Measurements from ENCODE around the gene FIGNL1.

The FIGNL1 gene

GRCh38 chr7:50486512-50486911 lies 36.4 kb upstream of the FIGNL1 start:
- DNase-seq (ENCODE audit: insufficient read length), result no peak

GRCh38 chr7:50481867-50482266 lies 31.7 kb upstream of the FIGNL1 start:
- TF ChIP-seq TAF1 (IDR thresholded peaks at IDR 0.05; ENCODE audit: borderline replicate concordance, low read depth, low read length), result no peak
- no peak for TF ChIP-seq POLR2AphosphoS5 (IDR thresholded peaks at IDR 0.05; ENCODE audit: low read depth, low read length)
- no peak for TF ChIP-seq POLR2A (IDR thresholded peaks at IDR 0.05; ENCODE audit: low read depth, low read length)
- DNase-seq (ENCODE audit: insufficient read length) (no peak), FAIRE-seq (no peak)

More at GRCh38 chr7:50486512-50486911, 36.4 kb upstream of the FIGNL1 start:
- TF ChIP-seq POLR2A (IDR thresholded peaks at IDR 0.05; ENCODE audit: low read depth, low read length), result no peak
- no peak for TF ChIP-seq POLR2AphosphoS5 (IDR thresholded peaks at IDR 0.05; ENCODE audit: low read depth, low read length)
- TF ChIP-seq TAF1 (IDR thresholded peaks at IDR 0.05; ENCODE audit: borderline replicate concordance, low read depth, low read length), result no peak
- no peak for FAIRE-seq

- TF ChIP-seq TAF1 (IDR thresholded peaks at IDR 0.05; ENCODE audit: borderline replicate concordance, low read depth, low read length), result no peak
- TF ChIP-seq POLR2AphosphoS5 (IDR thresholded peaks at IDR 0.05; ENCODE audit: low read depth, low read length), result no peak
- no peak for TF ChIP-seq POLR2A (IDR thresholded peaks at IDR 0.05; ENCODE audit: low read depth, low read length)
- no peak for FAIRE-seq
- DNase-seq (ENCODE audit: insufficient read length), result no peak
These were observed 30.6 kb upstream of the FIGNL1 start for GRCh38 chr7:50480797-50481196.

DNA sequence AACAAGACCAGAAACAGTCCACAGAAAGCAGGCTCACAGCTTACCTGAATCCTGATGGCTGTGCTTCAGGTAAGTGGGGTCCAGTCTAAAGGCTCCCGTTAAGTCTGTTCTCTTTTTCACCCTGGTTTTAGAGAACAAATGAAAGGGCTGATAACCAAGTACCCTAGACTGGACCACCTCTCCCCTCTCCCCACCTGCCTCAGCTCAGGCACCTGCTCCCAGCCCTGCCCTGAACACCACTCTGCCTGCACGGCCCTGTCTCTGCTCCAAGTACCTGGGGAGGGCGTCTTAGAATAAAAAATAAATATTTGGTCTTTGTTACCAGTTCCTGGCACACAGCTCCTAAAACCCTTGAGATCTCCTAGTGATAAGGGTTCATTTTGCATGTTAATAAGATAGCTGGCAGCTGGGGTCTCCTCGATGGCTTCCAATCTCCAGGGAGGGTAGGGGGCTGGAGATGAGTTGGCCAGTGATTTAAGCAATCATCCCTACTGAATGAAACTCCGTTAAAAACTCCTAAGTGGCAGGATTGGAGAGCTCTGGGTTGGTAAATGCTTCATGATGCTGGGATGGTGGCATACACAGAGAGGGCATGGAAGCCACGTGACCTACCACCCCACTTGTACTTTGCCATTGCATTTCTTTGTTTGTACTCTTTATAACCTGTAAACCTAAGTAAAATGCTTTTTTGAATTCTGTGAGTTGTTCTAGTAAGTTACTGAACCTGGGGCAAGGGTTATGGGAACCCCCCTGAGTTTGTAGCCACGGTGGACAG lies 29.8 kb upstream of the FIGNL1 start:
- DNase-seq (ENCODE audit: insufficient read length) (no peak), FAIRE-seq (no peak)
- TF ChIP-seq POLR2A (IDR thresholded peaks at IDR 0.05; ENCODE audit: low read depth, low read length), result no peak
- TF ChIP-seq POLR2AphosphoS5 (IDR thresholded peaks at IDR 0.05; ENCODE audit: low read depth, low read length), result no peak
- no peak for TF ChIP-seq TAF1 (IDR thresholded peaks at IDR 0.05; ENCODE audit: borderline replicate concordance, low read depth, low read length)

DNA sequence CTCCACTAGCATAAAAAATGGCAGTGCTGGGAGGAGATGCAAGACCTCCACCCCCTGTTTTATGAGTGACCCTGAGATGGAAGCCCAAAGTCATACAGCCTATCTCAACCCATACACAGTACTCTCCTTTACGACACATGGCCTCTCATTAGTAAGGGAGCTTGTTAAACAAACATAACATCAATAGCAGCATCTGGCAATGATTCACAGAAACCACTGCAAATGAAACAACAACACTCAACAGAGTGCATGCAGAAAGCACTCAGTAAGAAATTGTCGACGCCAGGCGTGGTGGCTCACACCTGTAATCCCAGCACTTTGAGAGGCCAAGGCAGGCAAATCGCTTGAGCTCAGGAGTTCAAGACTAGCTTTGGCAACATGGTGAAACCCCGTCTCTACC lies 27.5 kb upstream of the FIGNL1 start:
- DNase-seq (ENCODE audit: insufficient read length) (no peak), FAIRE-seq (no peak)
- TF ChIP-seq POLR2AphosphoS5 (IDR thresholded peaks at IDR 0.05; ENCODE audit: low read depth, low read length) (no peak), POLR2A (IDR thresholded peaks at IDR 0.05; ENCODE audit: low read depth, low read length) (no peak), TAF1 (IDR thresholded peaks at IDR 0.05; ENCODE audit: borderline replicate concordance, low read depth, low read length) (no peak)

GRCh38 chr7:50476953-50477625 lies 26.9 kb upstream of the FIGNL1 start:
- TF ChIP-seq TAF1 (IDR thresholded peaks at IDR 0.05; ENCODE audit: borderline replicate concordance, low read depth, low read length), result no peak
- no peak for TF ChIP-seq POLR2A (IDR thresholded peaks at IDR 0.05; ENCODE audit: low read depth, low read length)
- TF ChIP-seq POLR2AphosphoS5 (IDR thresholded peaks at IDR 0.05; ENCODE audit: low read depth, low read length), result no peak
- FAIRE-seq, result no peak
- no peak for DNase-seq (ENCODE audit: insufficient read length)

GRCh38 chr7:50475340-50475739 lies 25.2 kb upstream of the FIGNL1 start:
- no peak for TF ChIP-seq TAF1 (IDR thresholded peaks at IDR 0.05; ENCODE audit: borderline replicate concordance, low read depth, low read length)
- TF ChIP-seq POLR2A (IDR thresholded peaks at IDR 0.05; ENCODE audit: low read depth, low read length), result no peak
- TF ChIP-seq POLR2AphosphoS5 (IDR thresholded peaks at IDR 0.05; ENCODE audit: low read depth, low read length), result no peak
- FAIRE-seq (no peak), DNase-seq (ENCODE audit: insufficient read length) (no peak)

GRCh38 chr7:50474382-50475160 lies 24.4 kb upstream of the FIGNL1 start:
- TF ChIP-seq POLR2AphosphoS5 (IDR thresholded peaks at IDR 0.05; ENCODE audit: low read depth, low read length) (no peak), POLR2A (IDR thresholded peaks at IDR 0.05; ENCODE audit: low read depth, low read length) (no peak), TAF1 (IDR thresholded peaks at IDR 0.05; ENCODE audit: borderline replicate concordance, low read depth, low read length) (no peak)
- DNase-seq (ENCODE audit: insufficient read length), result no peak
- no peak for FAIRE-seq

DNA sequence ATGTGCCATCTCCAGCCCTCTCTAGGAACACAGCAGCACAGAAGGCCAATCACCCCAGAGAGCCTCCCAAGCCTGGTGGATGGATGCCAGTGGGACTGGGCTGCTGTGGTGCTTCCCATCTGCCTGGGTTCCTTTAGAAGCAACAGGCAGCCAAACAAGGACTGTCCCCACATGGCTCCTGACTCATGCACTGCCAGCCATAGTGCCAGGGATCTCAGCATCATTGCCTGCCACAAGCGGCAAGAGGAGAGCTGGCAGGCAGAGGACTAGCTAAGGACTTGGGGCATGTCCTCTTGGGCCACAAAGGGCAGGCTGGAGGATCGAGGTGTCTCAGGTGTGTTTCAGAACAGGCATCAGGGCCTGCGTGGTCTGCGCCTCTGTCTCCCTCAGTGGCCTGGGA lies 23.4 kb upstream of the FIGNL1 start:
- no peak for FAIRE-seq
- TF ChIP-seq POLR2AphosphoS5 (IDR thresholded peaks at IDR 0.05; ENCODE audit: low read depth, low read length), result no peak
- TF ChIP-seq POLR2A (IDR thresholded peaks at IDR 0.05; ENCODE audit: low read depth, low read length), result no peak
- no peak for TF ChIP-seq TAF1 (IDR thresholded peaks at IDR 0.05; ENCODE audit: borderline replicate concordance, low read depth, low read length)
- DNase-seq (ENCODE audit: insufficient read length), result no peak

DNA sequence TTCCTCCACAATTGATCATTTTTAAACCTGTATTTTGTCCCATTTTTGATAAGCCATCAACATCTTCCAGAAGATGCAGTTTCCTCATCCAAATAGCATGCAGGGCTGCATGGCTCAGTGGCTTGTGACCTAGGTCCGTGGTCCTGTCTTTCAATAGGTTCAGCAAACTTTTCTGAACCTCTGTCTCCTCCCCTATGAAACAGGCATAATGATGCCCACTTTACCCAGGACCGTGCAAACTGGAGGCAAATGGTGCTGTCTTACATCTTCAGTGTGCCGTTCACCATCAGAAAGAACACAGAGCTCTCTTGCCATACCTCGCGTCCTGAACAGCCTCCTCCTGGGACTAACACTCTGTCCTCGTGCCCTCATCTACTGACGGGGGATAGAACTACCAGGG lies 22.3 kb upstream of the FIGNL1 start:
- no peak for DNase-seq (ENCODE audit: insufficient read length)

DNA sequence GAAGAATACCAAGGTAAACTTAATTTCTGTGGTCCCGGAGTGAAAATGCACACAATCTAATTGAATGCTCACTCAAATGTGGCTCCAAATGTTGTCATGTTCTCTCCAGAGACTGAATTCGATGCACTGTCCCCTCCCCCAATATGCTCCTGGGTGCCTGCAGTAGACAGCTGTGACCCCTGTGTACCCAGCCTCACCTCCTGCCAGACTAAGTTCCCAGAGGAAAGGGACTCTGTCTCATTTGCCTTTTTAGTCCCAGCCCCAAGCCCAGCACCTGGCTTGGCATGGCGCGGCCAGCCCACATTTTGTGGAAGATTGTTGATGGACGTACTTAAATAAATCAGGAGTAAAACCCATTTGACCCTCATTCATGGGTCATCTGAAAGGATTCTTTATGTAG lies 21.8 kb upstream of the FIGNL1 start:
- TF ChIP-seq POLR2A (IDR thresholded peaks at IDR 0.05; ENCODE audit: low read depth, low read length), result no peak
- TF ChIP-seq POLR2AphosphoS5 (IDR thresholded peaks at IDR 0.05; ENCODE audit: low read depth, low read length), result no peak
- TF ChIP-seq TAF1 (IDR thresholded peaks at IDR 0.05; ENCODE audit: borderline replicate concordance, low read depth, low read length), result no peak
- no peak for FAIRE-seq

More for the DNA sequence above, 22.3 kb upstream of the FIGNL1 start:
- no peak for TF ChIP-seq POLR2A (IDR thresholded peaks at IDR 0.05; ENCODE audit: low read depth, low read length)
- TF ChIP-seq POLR2AphosphoS5 (IDR thresholded peaks at IDR 0.05; ENCODE audit: low read depth, low read length), result no peak
- TF ChIP-seq TAF1 (IDR thresholded peaks at IDR 0.05; ENCODE audit: borderline replicate concordance, low read depth, low read length), result no peak
- no peak for FAIRE-seq

More for the DNA sequence above, 21.8 kb upstream of the FIGNL1 start:
- DNase-seq (ENCODE audit: insufficient read length), result no peak

Data from GM12892 (cell line).